Amniotic stem cell (primary cell): ENCODE results near the gene AGRP.

ENCODE experiments used
- DNase-seq: peaks from one replicate; lab custom pipeline; 2025; lab: John Stamatoyannopoulos, UW

The AGRP gene

DNA sequence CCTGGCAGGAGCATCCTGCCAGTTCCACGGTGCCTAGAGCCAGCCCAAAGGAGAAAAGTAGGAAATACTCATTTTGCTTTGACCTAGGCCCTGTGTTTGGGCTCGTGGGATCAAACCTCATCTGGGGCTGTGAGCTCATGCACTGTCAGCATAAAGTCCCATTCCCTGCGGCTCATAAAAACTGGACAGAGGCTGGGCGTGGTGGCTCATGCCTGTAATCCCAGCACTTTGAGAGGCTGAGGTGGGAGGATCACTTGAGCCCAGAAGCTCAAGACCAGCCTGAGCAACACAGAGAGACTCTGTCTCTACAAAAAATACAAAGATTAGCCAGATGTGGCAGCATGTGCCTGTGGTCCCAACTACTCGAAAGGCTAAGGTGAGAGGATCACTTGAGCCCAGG is 20.3 kb downstream of the AGRP start:
- no peak for DNase-seq

GRCh38 chr16:67462279-67462655 is 21.1 kb downstream of the AGRP start:
- DNase-seq = no peak

DNA sequence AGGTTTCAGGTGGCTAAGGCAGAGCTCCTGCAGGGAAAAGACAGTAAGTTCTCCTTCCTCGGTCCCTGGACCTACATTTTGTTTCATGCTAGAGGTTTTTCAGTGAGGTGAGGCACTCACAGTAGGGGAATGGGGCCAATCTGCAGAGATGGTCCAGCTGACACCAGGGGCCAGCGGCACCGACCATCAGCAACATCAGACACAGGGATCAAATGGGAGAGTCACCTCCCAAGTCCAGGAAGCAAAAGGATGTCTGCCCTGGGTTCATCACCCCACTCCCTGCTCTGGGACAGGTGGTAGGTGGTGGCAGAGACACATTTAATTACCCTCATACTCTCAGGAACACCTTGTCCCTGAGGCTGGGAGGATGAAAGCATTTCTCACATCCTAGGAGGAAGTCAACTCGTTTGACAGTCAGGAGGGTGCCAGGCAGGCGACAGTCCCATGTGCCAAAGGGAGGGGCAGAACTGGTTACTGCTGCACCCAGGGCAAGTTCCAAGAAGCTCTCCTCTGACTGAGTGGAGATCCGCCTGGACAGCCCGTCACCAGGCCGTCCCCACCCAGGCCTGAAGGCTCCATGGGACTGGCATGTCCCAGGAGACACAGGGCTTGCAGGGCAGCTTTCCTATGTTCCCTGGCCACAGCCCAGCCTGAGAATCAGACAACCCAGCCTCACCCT is 21.6 kb downstream of the AGRP start:
- no peak for DNase-seq

DNA sequence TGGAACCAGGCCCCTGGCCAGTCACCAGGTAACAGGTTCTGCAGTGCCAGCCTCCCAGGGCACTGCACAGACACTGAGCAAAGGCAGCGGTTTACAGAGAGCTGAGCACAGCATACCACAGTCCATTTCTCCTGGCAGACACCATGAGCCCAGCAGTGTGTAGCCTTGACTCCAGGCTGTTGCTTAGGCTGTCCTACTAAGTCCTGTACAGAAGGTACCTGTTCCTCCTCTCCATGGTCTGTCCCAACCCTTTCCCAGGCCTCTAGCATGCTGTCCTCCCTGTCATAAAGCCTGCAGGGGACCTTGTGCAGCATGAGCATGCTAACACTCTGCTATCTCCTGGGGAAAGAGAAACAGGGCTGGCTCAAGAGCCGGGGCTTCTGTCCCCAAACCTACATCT is 22.4 kb downstream of the AGRP start:
- DNase-seq = no peak

DNA sequence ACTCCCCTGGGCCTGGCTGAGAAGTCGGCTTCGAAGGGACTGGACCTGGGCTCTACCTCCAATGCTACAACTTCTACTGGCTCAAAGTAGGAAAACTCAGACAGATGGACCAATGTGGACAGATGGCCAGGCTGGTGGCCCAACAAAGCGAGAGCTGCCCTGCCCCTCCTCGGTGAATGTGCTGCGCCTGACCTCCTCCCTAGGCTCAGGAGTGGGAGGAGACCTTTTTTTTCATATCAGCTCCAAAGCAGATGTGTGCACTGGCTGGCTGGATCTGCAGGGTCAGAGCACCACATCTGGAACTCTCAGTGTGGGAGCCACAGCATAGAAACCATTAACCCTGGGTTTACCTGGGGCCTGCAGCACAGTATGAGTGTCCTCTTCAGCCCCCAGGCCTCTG is 23.2 kb downstream of the AGRP start:
- no peak for DNase-seq

DNA sequence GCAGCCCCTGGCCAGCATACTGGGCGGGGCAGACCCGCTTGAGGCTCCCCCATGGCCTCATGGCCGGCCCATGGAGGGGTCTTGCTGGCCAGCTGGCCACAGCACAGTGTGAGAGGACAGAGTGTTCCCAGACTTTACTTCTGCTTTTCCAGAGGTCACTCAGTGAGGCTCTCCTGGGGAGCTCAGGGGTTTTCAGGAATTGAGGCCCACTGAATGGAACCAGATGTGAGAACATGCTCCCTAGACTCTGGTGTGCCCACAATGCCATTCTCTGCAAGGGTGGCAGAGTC is 23.5 kb downstream of the AGRP start:
- DNase-seq = no peak

DNA sequence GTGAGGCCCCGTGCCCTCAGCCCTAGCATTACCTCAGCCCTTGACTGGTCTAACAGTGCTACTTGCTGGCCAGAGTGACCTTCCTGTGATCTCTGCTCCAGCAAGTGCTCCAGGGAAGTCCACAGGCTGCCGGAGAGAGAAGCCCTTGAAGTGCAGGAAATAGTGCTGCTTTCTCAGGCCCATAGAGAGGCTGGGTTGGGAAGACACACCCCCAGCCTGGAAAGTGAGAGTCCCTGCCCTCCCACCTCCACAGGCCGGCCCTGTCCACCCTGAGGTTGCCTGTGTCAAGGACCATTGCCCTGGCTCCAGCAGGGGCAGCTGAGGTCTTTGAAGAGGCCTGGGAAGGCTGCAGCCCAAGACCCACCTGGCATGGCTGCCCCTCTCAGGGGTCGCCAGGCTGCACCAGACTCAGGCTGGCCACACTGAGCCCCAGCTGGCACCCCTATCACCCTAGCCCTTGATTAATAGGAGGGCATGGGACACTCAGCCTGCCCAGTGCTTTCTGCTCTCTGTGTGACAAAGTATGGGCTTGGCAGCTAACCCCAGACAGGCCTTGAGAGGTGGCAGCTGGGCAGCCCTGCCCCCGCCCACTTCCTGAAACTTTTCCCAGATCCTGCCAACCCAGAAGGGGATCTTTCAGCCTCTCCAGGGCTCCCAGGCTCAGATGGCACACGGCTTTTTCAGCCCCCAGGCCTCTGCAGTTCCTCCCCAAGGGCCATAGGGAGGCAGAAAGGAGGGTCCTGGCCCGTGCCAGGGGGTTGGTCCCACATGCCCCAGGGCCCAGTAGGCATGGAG is 24.1 kb downstream of the AGRP start:
- DNase-seq = no peak

DNA sequence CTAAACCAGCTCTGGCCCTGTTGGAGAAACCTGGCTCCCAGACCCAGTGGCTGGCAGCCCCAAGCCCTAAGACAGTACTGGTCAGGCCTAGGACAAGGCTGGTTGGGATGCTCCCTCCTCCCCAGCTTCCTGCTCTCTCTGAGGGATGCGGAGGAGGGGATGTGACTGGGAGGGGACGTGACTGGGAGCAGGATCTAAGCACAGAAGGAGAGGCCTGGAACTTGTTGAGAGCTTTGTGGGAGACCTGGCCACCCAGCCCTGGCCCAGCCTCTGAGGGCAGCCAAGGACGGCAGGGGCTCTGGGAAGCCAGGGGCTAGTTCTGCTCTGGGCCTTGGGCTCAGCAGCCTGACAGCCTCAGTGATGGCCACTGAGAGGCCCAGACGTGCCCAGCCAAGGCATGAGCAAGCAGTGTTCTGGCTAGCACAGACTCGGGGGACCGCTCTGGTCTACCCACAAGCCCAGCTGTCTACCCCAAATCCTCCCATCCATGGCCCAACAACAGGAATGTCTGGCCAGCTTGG is 25.2 kb downstream of the AGRP start:
- no peak for DNase-seq

- DNase-seq = no peak
Observed at GRCh38 chr16:67457611-67458010, 25.7 kb downstream of the AGRP start.

DNA sequence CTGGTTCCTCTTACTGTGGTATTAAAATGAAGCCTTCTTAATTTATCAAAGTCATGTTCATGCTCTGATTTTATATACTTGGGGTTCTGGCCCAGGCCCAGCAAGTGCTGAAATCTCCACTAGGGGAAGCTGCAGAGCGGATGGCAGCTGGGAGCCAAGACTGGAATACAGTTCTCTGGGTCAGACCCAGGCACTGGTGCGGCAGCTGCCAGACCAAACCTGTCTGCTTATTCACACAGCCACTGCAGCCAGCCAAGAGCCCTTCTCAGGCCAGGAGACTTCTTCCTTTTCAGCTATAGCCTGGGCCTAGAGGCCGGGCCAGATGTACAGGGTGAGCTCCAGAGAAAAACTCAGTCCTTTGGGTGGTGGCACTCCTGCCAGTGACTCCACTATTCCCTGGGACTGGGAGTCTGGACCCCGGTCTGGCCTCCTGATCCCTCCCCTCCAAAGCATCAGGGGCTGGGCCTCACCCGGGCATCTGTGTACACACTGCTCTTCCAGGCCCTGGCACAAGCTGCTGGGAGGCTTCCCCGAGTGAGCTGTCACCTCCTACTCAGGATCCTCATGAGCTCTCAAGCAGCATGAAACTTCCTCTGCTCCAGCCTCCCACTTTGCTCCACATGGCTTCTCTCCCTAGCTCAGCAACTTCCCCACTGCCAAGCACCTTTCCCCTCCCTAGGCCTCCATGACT is 26.8 kb downstream of the AGRP start:
- DNase-seq = no peak

- no peak for DNase-seq
Observed at GRCh38 chr16:67454852-67455251, 28.5 kb downstream of the AGRP start.

GRCh38 chr16:67454104-67454503 is 29.2 kb downstream of the AGRP start:
- DNase-seq = no peak

DNA sequence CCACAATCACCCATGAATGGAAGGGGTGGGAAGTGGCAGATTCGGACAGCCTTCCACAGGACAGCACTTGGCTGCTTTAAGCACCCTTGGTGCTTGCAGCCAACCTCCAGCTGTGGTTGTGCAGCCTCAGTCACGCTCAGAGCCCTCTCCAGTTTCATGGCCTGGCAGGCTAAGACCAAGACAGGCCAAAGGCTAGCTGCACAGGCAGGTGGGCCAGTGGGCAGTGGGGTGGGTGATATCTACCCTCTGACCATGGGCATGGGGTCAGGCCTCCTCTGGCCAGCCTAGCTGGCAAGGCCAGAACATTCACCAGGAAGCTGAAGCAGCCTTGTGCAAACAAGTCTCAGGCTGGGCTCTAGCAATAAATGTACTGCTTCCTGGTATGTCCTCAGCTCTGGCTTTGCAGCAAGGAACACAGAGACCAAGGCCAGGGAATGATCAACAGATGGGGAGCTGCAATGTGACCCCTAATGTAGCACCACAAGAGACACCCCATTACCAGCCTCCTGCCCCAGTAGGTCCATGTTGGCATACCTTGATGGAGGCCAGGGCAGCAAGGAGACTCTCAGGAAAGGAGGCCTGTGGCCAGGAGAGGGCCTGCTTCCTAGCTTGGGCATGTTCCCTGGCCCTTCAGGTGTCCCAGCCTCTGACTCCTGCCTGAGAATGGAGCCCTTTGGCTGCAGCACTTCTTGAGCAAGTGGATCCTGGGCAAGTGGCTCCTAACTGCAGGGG is 31.5 kb downstream of the AGRP start:
- no peak for DNase-seq

DNA sequence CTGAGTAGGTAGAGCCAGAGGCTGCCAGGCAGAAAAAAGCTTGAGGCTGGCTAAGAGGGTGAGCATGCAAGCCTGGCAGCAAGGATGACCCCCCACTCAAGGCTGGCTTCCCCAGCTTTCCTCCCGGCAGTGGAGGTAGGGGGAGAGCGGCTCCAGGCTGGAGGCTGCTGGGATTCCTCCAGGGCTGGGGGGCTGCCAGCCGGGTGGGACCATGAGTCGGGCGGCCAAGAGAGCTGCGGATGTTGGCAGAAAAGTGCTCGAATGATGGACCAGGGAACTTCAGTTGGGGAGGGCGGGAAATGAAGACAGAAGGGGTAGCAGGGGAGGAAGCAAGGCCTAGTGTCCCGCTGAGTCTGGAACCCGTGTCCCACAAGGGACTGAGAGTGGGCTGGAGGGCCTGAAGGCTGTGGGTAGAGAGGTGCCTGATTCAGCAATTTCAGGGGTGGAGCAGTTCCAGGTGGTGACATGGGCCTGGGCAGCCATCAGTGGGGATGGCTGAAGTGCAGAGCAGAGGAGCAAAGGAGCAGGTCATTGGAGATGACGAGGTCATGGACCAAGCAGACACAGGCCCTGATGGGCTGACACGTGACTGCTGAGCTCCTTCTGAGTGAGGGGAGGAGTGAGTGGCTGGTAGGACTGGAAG is 32.2 kb downstream of the AGRP start:
- DNase-seq = no peak

- DNase-seq = no peak
Observed at GRCh38 chr16:67449739-67450138, 33.6 kb downstream of the AGRP start.

DNA sequence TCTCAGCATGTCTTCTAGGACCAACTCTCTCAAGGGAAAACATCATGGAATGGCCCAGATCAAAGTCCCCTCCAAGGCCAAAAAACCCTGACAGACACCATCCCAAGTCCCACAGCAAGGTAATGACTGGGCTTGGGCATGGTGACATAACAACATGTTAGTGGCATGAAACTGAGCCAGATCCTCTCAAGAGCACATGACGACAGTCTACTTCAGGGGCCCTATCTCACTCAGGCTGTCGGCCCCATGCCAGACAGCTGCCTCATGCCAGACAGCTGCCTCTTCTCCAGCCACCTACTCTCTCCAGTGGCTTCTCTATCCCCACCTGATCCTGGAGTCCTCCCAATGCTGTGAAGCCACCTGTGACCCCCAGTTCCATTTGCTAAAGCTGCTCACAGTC is 34.0 kb downstream of the AGRP start:
- DNase-seq = no peak

DNA sequence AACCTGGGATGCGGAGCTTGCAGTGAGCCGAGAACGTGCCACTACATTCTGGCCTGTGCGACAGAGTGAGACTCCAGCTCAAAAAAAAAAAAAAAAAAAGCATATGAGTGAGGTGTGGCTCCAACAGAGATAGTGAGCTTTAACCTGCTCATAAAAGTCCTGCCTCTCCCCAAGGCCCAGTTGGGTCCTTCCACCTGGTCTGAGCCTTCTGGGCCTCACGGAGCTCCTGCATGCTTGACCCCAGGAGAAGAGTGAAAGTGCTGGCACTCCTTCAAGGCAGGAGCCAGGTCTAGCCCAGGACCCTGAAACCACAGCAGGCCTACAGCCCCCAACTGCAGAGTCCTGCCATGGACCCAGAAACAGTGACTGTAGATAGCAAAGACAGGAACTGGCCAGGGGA is 34.8 kb downstream of the AGRP start:
- no peak for DNase-seq

DNA sequence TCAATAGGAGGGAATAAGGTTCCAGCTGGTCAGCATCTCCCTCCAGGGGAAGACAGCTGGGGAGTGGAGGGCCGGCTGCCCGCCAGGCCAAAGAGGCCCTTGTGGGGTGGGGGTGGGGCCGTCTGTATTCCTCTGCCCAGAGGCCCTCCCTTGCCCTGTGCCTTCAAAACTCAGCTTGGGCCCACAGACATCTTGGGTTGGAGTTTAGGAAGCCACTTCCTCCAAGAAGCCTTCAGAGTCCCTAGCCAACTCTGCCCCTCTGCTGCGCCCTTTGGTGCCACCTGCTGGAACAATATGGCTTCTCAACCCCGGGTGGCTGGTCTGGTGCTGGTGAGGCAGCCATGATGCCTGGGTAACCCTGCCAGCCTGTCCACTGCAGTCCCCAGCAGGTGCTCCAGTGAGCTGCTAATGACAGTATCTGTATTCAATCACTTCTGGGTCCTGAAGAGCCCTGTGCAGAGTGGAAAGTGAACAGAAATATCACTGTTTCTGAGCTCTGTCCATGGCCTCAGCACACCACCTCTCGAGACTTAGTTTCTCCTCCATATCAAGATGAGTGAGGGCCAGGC is 35.8 kb downstream of the AGRP start:
- no peak for DNase-seq

DNA sequence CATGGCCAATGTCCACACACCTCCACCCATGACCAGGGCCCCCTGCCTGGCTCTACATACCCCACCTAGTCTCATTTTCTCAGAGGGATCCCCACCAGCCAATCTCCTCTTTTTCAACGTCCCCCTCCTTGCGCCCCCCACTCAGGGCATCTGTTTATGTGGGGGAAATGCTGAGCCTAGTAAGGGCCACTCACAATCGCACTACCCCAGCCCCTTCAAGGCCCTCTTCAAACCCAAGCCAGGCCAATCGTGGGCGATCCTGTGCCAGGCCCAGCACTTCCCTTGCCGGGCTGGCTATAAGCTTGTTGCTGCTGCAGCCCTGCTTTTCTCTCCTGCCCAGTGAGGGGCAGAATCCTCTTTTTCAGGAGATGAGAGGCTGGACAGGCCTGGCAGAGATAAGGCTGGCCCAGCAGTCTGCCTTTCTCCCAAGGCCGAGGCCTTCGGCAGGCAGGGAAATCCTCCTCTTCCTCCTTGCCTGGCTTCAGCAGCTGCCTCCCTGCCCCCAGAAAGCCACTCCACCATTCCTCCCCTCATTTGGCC is 36.3 kb downstream of the AGRP start:
- no peak for DNase-seq

- no peak for DNase-seq
Observed at GRCh38 chr16:67445913-67446907, 37.1 kb downstream of the AGRP start.
